Right forelimb (tissue), 1 donor: ENCODE results near the gene PLCG2.
"Not testable (repeated sequence)": the region's sequence is repeated elsewhere in the genome, so short reads cannot be mapped to it uniquely, and the experiment has no call there.

Experiments
- DNase-seq: peaks from one replicate; pipeline ENCODE4 v3.0.0-alpha.2; 2018

PLCG2 gene

GRCh38 chr16:81790830-81791435 is 11.8 kb downstream of the PLCG2 start:
- no peak for DNase-seq

GRCh38 chr16:81792828-81793227 is 13.7 kb downstream of the PLCG2 start:
- DNase-seq: no peak

GRCh38 chr16:81795193-81795592 is 16.1 kb downstream of the PLCG2 start:
- DNase-seq: no peak

- DNase-seq: no peak
Measured at GRCh38 chr16:81796035-81796434, 16.9 kb downstream of the PLCG2 start.

- no peak for DNase-seq
Measured at GRCh38 chr16:81796583-81797346, 17.7 kb downstream of the PLCG2 start.

- DNase-seq: no peak
Measured at GRCh38 chr16:81797443-81797842, 18.4 kb downstream of the PLCG2 start.

GRCh38 chr16:81798311-81799137 is 19.4 kb downstream of the PLCG2 start:
- DNase-seq: no peak

GRCh38 chr16:81799138-81799504 is 20.0 kb downstream of the PLCG2 start:
- no peak for DNase-seq

- not testable (repeated sequence) for DNase-seq
Measured at GRCh38 chr16:81801724-81802123, 22.6 kb downstream of the PLCG2 start.

GRCh38 chr16:81803332-81803731 is 24.2 kb downstream of the PLCG2 start:
- no peak for DNase-seq

- no peak for DNase-seq
Measured at GRCh38 chr16:81804134-81804610, 25.1 kb downstream of the PLCG2 start.

- DNase-seq: no peak
Measured at GRCh38 chr16:81806696-81807095, 27.6 kb downstream of the PLCG2 start.

- no peak for DNase-seq
Measured at GRCh38 chr16:81807767-81808358, 28.8 kb downstream of the PLCG2 start.

GRCh38 chr16:81808933-81809480 is 29.9 kb downstream of the PLCG2 start:
- DNase-seq: no peak

GRCh38 chr16:81809567-81809966 is 30.5 kb downstream of the PLCG2 start:
- no peak for DNase-seq

GRCh38 chr16:81810361-81810760 is 31.3 kb downstream of the PLCG2 start:
- DNase-seq: no peak

GRCh38 chr16:81810894-81811538 is 31.9 kb downstream of the PLCG2 start:
- no peak for DNase-seq

GRCh38 chr16:81813648-81814047 is 34.6 kb downstream of the PLCG2 start:
- DNase-seq: no peak

GRCh38 chr16:81814751-81815428 is 35.8 kb downstream of the PLCG2 start:
- no peak for DNase-seq

- no peak for DNase-seq
Measured at GRCh38 chr16:81815429-81815766, 36.3 kb downstream of the PLCG2 start.

GRCh38 chr16:81816351-81816750 is 37.3 kb downstream of the PLCG2 start:
- DNase-seq: no peak

GRCh38 chr16:81816793-81817210 is 37.7 kb downstream of the PLCG2 start:
- DNase-seq: no peak
